ENCODE results near the gene PRKN.

The PRKN gene

GRCh38 chr6:161679980-161680538, 1047.5 kb downstream of the PRKN start:
- DNase-seq, result no peak

GRCh38 chr6:161677188-161677587, 1050.4 kb downstream of the PRKN start:
- no peak for DNase-seq

- no peak for DNase-seq
Observed at GRCh38 chr6:161676586-161676985, 1051.0 kb downstream of the PRKN start.

GRCh38 chr6:161674930-161675682, 1052.5 kb downstream of the PRKN start:
- no peak for DNase-seq

- DNase-seq, result no peak
Observed at GRCh38 chr6:161673026-161673425, 1054.5 kb downstream of the PRKN start.

- no peak for DNase-seq
Observed at GRCh38 chr6:161671117-161671516, 1056.4 kb downstream of the PRKN start.

GRCh38 chr6:161668665-161669064, 1058.9 kb downstream of the PRKN start:
- DNase-seq, result no peak

GRCh38 chr6:161667957-161668356, 1059.6 kb downstream of the PRKN start:
- DNase-seq, result no peak

GRCh38 chr6:161663682-161664081, 1063.9 kb downstream of the PRKN start:
- DNase-seq, result no peak

- no peak for DNase-seq
Observed at GRCh38 chr6:161660666-161661571, 1066.6 kb downstream of the PRKN start.

GRCh38 chr6:161658211-161658610, 1069.4 kb downstream of the PRKN start:
- DNase-seq, result no peak

GRCh38 chr6:161654209-161654608, 1073.4 kb downstream of the PRKN start:
- no peak for DNase-seq

GRCh38 chr6:161651949-161652348, 1075.6 kb downstream of the PRKN start:
- DNase-seq, result no peak

GRCh38 chr6:161649841-161650240, 1077.7 kb downstream of the PRKN start:
- DNase-seq, result no peak

- no peak for DNase-seq
Observed at GRCh38 chr6:161649068-161649467, 1078.5 kb downstream of the PRKN start.

GRCh38 chr6:161647234-161647633, 1080.3 kb downstream of the PRKN start:
- no peak for DNase-seq

GRCh38 chr6:161644521-161644920, 1083.0 kb downstream of the PRKN start:
- DNase-seq, result no peak

- no peak for DNase-seq
Observed at GRCh38 chr6:161641175-161641574, 1086.4 kb downstream of the PRKN start.

GRCh38 chr6:161639772-161640171, 1087.8 kb downstream of the PRKN start:
- no peak for DNase-seq

- no peak for DNase-seq
Observed at GRCh38 chr6:161637658-161638057, 1089.9 kb downstream of the PRKN start.

- DNase-seq, result no peak
Observed at GRCh38 chr6:161636882-161637430, 1090.6 kb downstream of the PRKN start.

GRCh38 chr6:161635975-161636374, 1091.6 kb downstream of the PRKN start:
- DNase-seq, result no peak

- no peak for DNase-seq
Observed at GRCh38 chr6:161634916-161635315, 1092.7 kb downstream of the PRKN start.
